Parathyroid adenoma (tissue), 2 donors: ENCODE results near the gene SNX6.
A peak's percentile ranks its signal among the peaks of the same experiment; 100 is the strongest.

Experiments used
- H2AFZ ChIP-seq: fragments of 300-600 bp; sonication (generic); one replicate; pipeline ENCODE4 v1.7.0; 2017; ENCODE audit warnings: antibody characterized with exemption, mild to moderate bottlenecking
- H3K27ac ChIP-seq: fragments of 300-600 bp; sonication (generic); one replicate; pipeline ENCODE4 v1.7.0; 2017
- H3K27me3 ChIP-seq: fragments of 300-600 bp; sonication (generic); one replicate; pipeline ENCODE4 v1.7.0; 2017; ENCODE audit warnings: low read length; ENCODE audit not compliant: control insufficient read depth, insufficient read depth
- H3K36me3 ChIP-seq: fragments of 300-600 bp; sonication (generic); one replicate; pipeline ENCODE4 v1.7.0; 2017; ENCODE audit warnings: low read length; ENCODE audit not compliant: control insufficient read depth, insufficient read depth
- H3K4me1 ChIP-seq: fragments of 300-600 bp; sonication (generic); one replicate; pipeline ENCODE4 v1.7.0; 2017; ENCODE audit warnings: control low read depth
- H3K4me2 ChIP-seq: fragments of 300-600 bp; sonication (generic); one replicate; pipeline ENCODE4 v1.7.0; 2017; ENCODE audit warnings: low read length
- H3K4me3 ChIP-seq: fragments of 300-600 bp; sonication (generic); one replicate; pipeline ENCODE4 v1.7.0; 2017; ENCODE audit warnings: low read depth, low read length
- H3K79me2 ChIP-seq: fragments of 300-600 bp; sonication (generic); one replicate; pipeline ENCODE4 v1.7.0; 2017; ENCODE audit warnings: control low read depth
- H3K9ac ChIP-seq: fragments of 300-600 bp; sonication (generic); one replicate; pipeline ENCODE4 v1.7.0; 2017; ENCODE audit warnings: mild to moderate bottlenecking
- H3K9me3 ChIP-seq: fragments of 300-600 bp; sonication (generic); one replicate; pipeline ENCODE4 v1.7.0; 2017; ENCODE audit warnings: low read length; ENCODE audit not compliant: control insufficient read depth
- CTCF ChIP-seq: fragments of 300-600 bp; sonication (generic); IDR thresholded peaks from one replicate; pipeline ENCODE4 v1.7.0; 2017; ENCODE audit warnings: antibody characterized with exemption, mild to moderate bottlenecking
- donor health status: primary hyperparathyroidism.

SNX6 gene

GRCh38 chr14:34673702-34674101 is 43.8 kb upstream of the SNX6 start:
- no peaks in the 10 kb centered on the region for H3K79me2 ChIP-seq
- H3K4me1 ChIP-seq, result no peaks in the 10 kb centered on the region
- H3K27me3 ChIP-seq, result no peaks in the 10 kb centered on the region
- no peaks in the 10 kb centered on the region for H3K9me3 ChIP-seq
- H3K9ac ChIP-seq, result no peak overlapping the region
- H2AFZ ChIP-seq, result no peak overlapping the region
- H3K4me3 ChIP-seq, result no peak overlapping the region
- no peak for TF ChIP-seq CTCF
- no peaks in the 10 kb centered on the region for H3K36me3 ChIP-seq
- H3K4me2 ChIP-seq, result no peak overlapping the region
- no peak overlapping the region for H3K27ac ChIP-seq

DNA sequence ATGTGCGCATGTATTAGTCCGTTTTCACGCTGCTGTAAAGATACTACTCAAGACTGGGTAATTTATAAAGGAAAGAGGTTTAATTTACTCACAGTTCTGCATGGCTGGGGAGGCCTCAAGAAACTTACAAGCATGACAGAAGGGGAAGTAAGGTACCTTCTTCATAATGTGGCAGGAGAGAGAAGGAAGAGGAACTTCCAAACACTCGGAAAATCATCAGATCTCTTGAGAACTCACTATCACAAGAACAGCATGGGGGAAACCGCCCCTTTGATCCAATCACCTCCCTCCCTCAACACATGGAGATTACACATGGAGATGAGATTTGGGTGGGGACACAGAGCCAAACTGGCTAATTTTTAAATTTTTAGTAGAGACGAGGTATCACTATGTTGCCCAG is 41.8 kb upstream of the SNX6 start:
- no peak for TF ChIP-seq CTCF

GRCh38 chr14:34668111-34668510 is 38.2 kb upstream of the SNX6 start:
- no peaks in the 10 kb centered on the region for H3K27me3 ChIP-seq
- no peak overlapping the region for H3K9ac ChIP-seq
- H2AFZ ChIP-seq, result peak overlapping the region; percentile 18
- no peaks in the 10 kb centered on the region for H3K36me3 ChIP-seq
- peaks cover 18% of the 10 kb centered on the region for H3K4me1 ChIP-seq
- no peak overlapping the region for H3K4me2 ChIP-seq
- H3K79me2 ChIP-seq, result no peaks in the 10 kb centered on the region
- no peak overlapping the region for H3K27ac ChIP-seq
- no peak for TF ChIP-seq CTCF
- H3K9me3 ChIP-seq, result no peaks in the 10 kb centered on the region
- H3K4me3 ChIP-seq, result no peak overlapping the region

More for the DNA sequence above, 41.8 kb upstream of the SNX6 start:
- Histone ChIP-seq H3K9ac (no peak overlapping the region), H3K9me3 (no peaks in the 10 kb centered on the region), H3K27ac (no peak overlapping the region), H3K4me3 (no peak overlapping the region), H3K4me2 (no peak overlapping the region), H2AFZ (no peak overlapping the region), H3K36me3 (no peaks in the 10 kb centered on the region), H3K4me1 (peaks cover 2% of the 10 kb centered on the region), H3K27me3 (no peaks in the 10 kb centered on the region), H3K79me2 (no peaks in the 10 kb centered on the region)

DNA sequence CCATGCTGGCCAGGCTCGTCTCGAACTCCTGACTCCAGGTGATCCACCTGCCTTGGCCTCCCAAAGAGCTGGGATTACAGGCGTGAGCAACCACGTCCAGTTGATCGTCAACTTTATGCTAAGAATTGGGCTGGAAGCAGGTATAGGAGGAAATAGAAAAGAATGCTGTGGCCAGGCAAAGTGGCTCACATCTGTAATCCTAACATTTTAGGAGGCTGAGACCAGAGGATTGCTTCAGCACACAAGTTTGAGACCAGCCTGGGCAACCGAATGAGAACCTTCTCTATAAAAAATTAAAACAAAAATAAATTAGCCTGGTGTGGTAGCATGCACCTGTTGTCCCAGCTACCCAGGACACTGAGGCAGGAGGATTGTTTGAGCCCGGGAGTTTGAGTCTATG is 37.1 kb upstream of the SNX6 start:
- Histone ChIP-seq H3K4me3 (no peak overlapping the region), H3K36me3 (no peaks in the 10 kb centered on the region), H3K27ac (peak overlapping the region; percentile 72)

More for the DNA sequence above, 37.1 kb upstream of the SNX6 start:
- H3K9me3 ChIP-seq, result no peaks in the 10 kb centered on the region
- TF ChIP-seq CTCF, result no peak
- no peak overlapping the region for H3K9ac ChIP-seq
- no peak overlapping the region for H3K4me2 ChIP-seq
- H3K27me3 ChIP-seq, result no peaks in the 10 kb centered on the region
- peak overlapping the region; percentile 6 for H2AFZ ChIP-seq
- peaks cover 18% of the 10 kb centered on the region for H3K4me1 ChIP-seq
- H3K79me2 ChIP-seq, result no peaks in the 10 kb centered on the region
